ENCODE results near the gene IGFN1. TPM values are rescaled to one million over a fixed set of nuclear protein-coding genes. Genes with fewer than 3 reads are reported as not detected.

Gene IGFN1
- total and polyA plus RNA-seq, 2 experiments from 2014 or later: not detected

DNA sequence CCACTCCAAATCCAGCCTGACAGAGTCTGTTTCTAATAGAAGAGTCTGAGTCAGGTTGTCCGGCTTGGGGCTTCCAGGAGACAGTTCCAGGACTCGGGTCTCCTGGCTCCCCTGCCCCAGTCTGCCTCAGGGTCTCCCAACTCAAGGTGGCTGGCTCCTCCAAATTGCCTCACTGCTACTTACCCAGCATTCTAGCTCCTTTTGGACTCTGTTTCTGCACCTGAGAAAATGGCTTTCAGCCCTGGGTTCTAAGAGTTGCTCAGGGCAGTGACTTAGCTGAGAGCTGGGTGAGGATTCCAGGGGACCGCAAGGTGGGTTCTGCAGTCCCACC is 5.5 kb upstream of the IGFN1 start (continued):
- TF ChIP-seq ZNF462 (CRISPR knock-in tag; IDR thresholded peaks at IDR 0.05) (no peak), EZH2phosphoT487 (IDR thresholded peaks at IDR 0.05; ENCODE audit: unreplicated experiment) (no peak)

DNA sequence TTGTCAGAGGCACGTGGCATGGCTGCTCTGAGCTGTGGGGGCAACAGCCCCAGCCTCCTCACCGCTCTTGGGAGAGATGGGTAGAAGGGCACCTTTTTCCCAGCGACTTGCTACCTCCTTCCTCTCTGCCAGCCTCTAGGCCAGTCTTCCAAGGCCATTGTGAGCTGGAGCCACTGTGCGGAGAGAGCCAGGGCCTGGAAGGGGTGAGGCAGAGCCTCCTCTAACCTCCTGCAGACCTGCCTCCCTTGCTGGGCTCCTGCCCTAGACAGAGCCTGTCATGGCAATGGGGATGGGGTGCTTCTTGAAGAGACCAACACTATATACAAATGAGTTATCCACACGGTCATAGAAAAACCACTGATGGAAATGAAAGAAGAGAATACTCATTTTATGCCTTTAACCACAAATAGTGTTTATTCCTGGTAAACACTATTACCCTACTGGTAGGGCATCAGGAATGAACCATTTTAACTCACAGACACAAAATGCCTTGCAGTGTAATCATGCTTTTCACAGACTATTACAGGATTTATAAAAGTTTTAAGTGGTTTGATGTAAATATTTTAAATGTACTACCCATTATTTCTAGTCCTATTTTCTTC is 5.0 kb upstream of the IGFN1 start:
- Histone ChIP-seq H3K4me2 (no peak overlapping the region), H3F3A (replicated peaks; ENCODE audit: low read depth) (no peaks in the 10 kb centered on the region), H3K79me2 (replicated peaks; ENCODE audit: insufficient read depth) (no peaks in the 10 kb centered on the region), H3K27me3 (ENCODE audit: insufficient read depth) (no peaks in the 10 kb centered on the region), H3K4me1 (ENCODE audit: insufficient read depth) (peaks cover 7% of the 10 kb centered on the region; the same call in 1 of the 2 replicates), H3K9me2 (ENCODE audit: insufficient read depth) (no peaks in the 10 kb centered on the region), H4K20me1 (replicated peaks; ENCODE audit: insufficient read depth) (no peaks in the 10 kb centered on the region), H3K27ac (ENCODE audit: low read depth) (no peak overlapping the region), H3K4me3 (no peak overlapping the region), H2AFZ (0 out of 2 replicates have a peak overlapping the region, but pooled peaks have one; percentile 66), H3K36me3 (ENCODE audit: insufficient read depth) (no peaks in the 10 kb centered on the region)
- Mint-ChIP-seq H3K4me3 (no peak overlapping the region), H3K4me1 (peaks cover 21% of the 10 kb centered on the region), H3K9me3 (no peaks in the 10 kb centered on the region), H3K27me3 (ENCODE audit: insufficient read depth, low read depth, poor library complexity) (peaks cover 9% of the 10 kb centered on the region), H3K27ac (no peak overlapping the region), H3K36me3 (ENCODE audit: low read depth) (no peaks in the 10 kb centered on the region)
- ATAC-seq (no peak), DNase-seq (ENCODE audit: low spot score) (no peak)
- TF ChIP-seq CREB1 (CRISPR knock-in tag; IDR thresholded peaks at IDR 0.05; ENCODE audit: low read depth) (no peak), NANOG (IDR thresholded peaks at IDR 0.05; ENCODE audit: borderline replicate concordance) (no peak), ZNF462 (CRISPR knock-in tag; IDR thresholded peaks at IDR 0.05) (no peak)
- TF ChIP-seq, protein P1, sequence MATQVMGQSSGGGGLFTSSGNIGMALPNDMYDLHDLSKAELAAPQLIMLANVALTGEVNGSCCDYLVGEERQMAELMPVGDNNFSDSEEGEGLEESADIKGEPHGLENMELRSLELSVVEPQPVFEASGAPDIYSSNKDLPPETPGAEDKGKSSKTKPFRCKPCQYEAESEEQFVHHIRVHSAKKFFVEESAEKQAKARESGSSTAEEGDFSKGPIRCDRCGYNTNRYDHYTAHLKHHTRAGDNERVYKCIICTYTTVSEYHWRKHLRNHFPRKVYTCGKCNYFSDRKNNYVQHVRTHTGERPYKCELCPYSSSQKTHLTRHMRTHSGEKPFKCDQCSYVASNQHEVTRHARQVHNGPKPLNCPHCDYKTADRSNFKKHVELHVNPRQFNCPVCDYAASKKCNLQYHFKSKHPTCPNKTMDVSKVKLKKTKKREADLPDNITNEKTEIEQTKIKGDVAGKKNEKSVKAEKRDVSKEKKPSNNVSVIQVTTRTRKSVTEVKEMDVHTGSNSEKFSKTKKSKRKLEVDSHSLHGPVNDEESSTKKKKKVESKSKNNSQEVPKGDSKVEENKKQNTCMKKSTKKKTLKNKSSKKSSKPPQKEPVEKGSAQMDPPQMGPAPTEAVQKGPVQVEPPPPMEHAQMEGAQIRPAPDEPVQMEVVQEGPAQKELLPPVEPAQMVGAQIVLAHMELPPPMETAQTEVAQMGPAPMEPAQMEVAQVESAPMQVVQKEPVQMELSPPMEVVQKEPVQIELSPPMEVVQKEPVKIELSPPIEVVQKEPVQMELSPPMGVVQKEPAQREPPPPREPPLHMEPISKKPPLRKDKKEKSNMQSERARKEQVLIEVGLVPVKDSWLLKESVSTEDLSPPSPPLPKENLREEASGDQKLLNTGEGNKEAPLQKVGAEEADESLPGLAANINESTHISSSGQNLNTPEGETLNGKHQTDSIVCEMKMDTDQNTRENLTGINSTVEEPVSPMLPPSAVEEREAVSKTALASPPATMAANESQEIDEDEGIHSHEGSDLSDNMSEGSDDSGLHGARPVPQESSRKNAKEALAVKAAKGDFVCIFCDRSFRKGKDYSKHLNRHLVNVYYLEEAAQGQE (IDR thresholded peaks at IDR 0.05; ENCODE audit: unreplicated experiment): no peak
